Nephron (organoid): ENCODE results near the gene C3.
"Not testable (repeated sequence)": the region's sequence is repeated elsewhere in the genome, so short reads cannot be mapped to it uniquely, and the experiment has no call there.

Source experiments
- H3K27ac Mint-ChIP-seq, 3 experiments: 2 replicates each; pipeline ENCODE4 v1.8.0; 2020; ENCODE audit warnings: mixed read lengths in 3 of 3, mild to moderate bottlenecking in 2 of 3, moderate library complexity in 1 of 3
- H3K27me3 Mint-ChIP-seq: 2 replicates; pipeline ENCODE4 v1.8.0; 2021; ENCODE audit warnings: low read depth, mild to moderate bottlenecking, moderate library complexity, mixed read lengths
- H3K36me3 Mint-ChIP-seq: 2 replicates; pipeline ENCODE4 v1.8.0; 2020; ENCODE audit warnings: low read depth, mixed read lengths
- H3K4me1 Mint-ChIP-seq: 2 replicates; pipeline ENCODE4 v1.8.0; 2020; ENCODE audit warnings: mixed read lengths
- H3K4me3 Mint-ChIP-seq, 3 experiments: 2 replicates each; pipeline ENCODE4 v1.8.0; 2020; ENCODE audit warnings: mild to moderate bottlenecking in 3 of 3, mixed read lengths in 3 of 3, moderate library complexity in 2 of 3
- H3K9me3 Mint-ChIP-seq: 2 replicates; pipeline ENCODE4 v1.8.0; 2020; ENCODE audit warnings: mixed read lengths
- TF ChIP-seq, protein P1 (sequence below), 3 experiments: fragments of 200-600 bp; sonication (generic); IDR thresholded peaks; one replicate each; pipeline ENCODE4 v1.5.0; 2021; ENCODE audit warnings: antibody characterized with exemption in 3 of 3; ENCODE audit not compliant: unreplicated experiment in 3 of 3

The C3 gene

DNA sequence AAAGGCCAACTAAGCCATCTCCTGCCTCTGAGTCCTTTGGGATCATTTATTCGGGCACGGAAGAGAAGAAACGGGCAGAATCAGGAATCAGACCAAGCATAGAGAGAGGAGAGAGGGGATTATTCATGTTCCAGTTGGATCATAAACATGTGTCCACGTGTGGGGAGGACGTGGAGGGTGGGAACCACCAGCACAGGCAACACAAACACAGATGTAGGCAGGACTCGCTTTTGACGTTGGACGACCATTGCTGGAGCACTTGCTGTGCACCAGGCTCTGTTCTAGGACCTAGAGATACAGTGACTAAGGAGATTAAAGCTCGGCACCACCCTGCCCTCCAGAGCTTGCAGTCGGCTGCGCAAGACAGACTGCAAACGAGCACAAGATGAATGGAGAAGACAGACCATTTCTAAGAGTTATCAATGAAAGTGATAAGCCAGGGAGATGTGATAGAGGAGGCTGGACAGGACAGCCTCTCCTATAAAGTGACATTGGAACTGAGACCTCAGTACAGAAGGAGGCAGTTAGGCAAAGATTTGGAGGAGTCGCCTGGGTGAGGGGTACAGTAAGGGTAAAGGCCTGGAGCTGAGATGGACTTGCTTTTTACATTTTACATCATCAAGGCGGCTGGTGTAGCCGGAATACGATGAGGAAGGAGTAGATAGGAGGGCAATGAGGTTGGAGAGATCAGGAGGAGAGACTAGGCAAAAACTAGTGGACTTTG is 46.1 kb upstream of the C3 start:
- Mint-ChIP-seq H3K9me3 (no peaks in the 10 kb centered on the region), H3K36me3 (no peaks in the 10 kb centered on the region), H3K4me3 (peak overlapping the region; percentile 72 to 76 (median 74)), H3K4me1 (peaks cover 11% of the 10 kb centered on the region), H3K27ac (peak overlapping the region in 2 of 3 experiments; percentile 6 to 69), H3K27me3 (peaks cover 58% of the 10 kb centered on the region)
- TF ChIP-seq, protein P1, sequence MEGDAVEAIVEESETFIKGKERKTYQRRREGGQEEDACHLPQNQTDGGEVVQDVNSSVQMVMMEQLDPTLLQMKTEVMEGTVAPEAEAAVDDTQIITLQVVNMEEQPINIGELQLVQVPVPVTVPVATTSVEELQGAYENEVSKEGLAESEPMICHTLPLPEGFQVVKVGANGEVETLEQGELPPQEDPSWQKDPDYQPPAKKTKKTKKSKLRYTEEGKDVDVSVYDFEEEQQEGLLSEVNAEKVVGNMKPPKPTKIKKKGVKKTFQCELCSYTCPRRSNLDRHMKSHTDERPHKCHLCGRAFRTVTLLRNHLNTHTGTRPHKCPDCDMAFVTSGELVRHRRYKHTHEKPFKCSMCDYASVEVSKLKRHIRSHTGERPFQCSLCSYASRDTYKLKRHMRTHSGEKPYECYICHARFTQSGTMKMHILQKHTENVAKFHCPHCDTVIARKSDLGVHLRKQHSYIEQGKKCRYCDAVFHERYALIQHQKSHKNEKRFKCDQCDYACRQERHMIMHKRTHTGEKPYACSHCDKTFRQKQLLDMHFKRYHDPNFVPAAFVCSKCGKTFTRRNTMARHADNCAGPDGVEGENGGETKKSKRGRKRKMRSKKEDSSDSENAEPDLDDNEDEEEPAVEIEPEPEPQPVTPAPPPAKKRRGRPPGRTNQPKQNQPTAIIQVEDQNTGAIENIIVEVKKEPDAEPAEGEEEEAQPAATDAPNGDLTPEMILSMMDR (IDR thresholded peaks at IDR 0.05; ENCODE audit: unreplicated experiment in 3 of 3): no peak

DNA sequence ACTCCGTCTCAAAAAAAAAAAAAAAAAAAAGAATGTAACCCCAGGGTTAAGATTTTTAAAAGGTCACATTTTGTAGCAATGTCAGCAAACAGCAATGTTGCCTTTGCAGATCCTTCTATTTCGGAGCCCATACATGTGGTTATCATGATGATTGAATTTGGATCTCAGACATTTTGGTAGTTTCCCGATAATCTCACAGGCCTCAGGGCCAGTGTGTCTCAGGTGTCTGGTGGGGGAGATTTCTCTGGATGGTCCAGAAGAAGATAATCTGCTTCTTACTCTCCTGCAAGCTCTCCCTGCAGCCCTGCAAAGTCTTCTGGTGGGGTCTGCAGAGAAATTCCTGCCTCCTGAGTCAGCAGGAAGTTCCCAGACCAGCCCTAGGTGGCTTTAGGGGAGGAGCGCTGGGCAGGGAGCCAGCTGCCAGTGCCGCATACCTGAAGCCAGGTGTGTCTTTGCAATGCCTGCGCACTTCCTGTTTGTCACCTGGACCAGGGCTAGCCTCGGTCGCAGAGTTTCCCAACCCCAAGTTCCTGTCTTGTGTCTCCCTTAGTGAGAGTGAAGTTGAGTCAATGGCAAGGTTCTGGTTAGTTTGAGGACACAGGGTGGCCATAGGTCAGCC is 45.4 kb upstream of the C3 start:
- Mint-ChIP-seq H3K36me3 (no peaks in the 10 kb centered on the region), H3K27ac (peak overlapping the region in 2 of 3 experiments; percentile 6 to 69), H3K9me3 (no peaks in the 10 kb centered on the region), H3K27me3 (peaks cover 54% of the 10 kb centered on the region), H3K4me1 (peaks cover 11% of the 10 kb centered on the region), H3K4me3 (peak overlapping the region; percentile 72 to 76 (median 74))
- TF ChIP-seq, protein P1 (IDR thresholded peaks at IDR 0.05; ENCODE audit: unreplicated experiment in 3 of 3): no peak

DNA sequence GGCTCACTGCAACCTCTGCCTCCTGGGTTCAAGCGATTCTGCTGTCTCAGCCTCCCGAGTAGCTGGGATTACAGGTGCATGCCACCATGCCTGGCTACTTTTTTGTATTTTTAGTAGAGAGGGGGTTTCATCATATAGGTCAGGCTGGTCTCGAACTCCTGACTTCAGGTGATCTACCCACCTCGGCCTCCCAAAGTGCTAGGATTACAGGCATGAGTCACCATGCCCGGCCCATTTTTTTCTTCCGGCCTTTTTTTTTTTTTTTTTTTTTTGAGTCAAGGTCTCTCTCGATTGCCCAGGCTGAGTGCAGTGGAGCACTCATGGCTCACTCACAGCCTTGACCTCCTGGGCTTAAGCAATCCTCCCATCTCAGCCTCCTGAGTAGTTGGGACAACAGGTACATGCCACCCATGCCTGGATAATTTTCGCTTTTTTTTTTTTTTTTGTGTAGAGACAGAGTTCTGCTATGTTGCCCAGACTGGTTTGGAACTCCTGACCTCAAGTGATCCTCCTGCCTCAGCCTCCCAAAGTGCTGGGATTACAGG is 41.9 kb upstream of the C3 start:
- Mint-ChIP-seq H3K27me3 (peaks cover 28% of the 10 kb centered on the region), H3K4me1 (peaks cover 11% of the 10 kb centered on the region)
- H3K4me3 Mint-ChIP-seq, H3K27ac Mint-ChIP-seq, H3K36me3 Mint-ChIP-seq, H3K9me3 Mint-ChIP-seq: not testable (repeated sequence)

DNA sequence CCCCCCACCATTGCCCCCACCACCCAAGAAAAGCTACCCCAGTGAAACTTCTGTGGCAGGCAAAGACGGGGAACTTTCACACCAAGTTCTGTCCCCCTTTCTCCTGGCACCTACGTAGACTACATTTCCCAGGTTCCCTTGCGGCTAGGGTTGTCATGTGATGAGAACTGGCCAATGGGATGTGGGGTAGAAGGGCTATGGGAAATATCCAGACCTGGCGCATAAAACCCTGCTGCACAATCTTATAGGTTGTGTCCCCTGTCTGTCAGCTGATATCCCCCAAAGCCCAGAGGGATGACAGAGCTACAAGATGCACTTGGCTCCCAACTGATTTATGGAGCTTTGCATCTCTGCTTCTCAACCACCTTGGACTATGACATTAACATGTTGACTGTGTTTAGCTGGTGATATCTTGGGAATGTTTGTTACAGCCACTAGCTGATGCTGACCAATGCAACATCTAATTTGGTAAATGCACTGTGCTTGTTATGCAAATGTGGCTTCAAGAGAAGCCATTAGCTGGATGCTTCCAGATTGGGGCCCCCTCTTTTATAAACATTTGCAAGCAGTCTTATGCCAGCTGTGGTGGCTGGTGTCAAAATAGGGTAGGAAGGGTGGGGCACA is 40.7 kb upstream of the C3 start:
- TF ChIP-seq, protein P1 (IDR thresholded peaks at IDR 0.05; ENCODE audit: unreplicated experiment in 3 of 3): no peak
- Mint-ChIP-seq H3K27ac (no peak overlapping the region), H3K27me3 (peaks cover 16% of the 10 kb centered on the region), H3K9me3 (no peaks in the 10 kb centered on the region), H3K4me3 (no peak overlapping the region), H3K36me3 (no peaks in the 10 kb centered on the region), H3K4me1 (peaks cover 3% of the 10 kb centered on the region)

DNA sequence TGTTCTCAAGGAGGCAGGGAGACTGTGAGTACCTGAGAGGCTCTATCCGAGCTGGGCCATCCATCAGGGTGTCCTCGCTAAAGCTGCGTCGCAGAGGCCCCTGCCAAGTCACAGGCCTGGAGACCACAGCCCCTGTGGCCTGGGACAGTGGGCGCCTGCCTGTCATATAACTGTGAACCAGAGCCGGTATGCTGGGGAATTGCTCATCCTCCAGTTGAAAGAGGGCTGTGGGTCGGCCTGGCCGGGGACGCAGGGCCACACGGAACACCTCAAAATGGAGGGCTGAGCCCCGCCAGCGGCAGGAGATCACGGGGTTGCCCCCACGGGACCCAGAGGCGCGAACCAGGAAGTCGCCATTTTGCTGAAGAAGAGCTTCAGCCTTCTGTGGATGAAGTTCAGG is 40.2 kb upstream of the C3 start:
- Mint-ChIP-seq H3K4me3 (no peak overlapping the region), H3K27me3 (peaks cover 11% of the 10 kb centered on the region), H3K36me3 (no peaks in the 10 kb centered on the region), H3K27ac (no peak overlapping the region), H3K4me1 (no peaks in the 10 kb centered on the region), H3K9me3 (no peaks in the 10 kb centered on the region)
- TF ChIP-seq, protein P1 (IDR thresholded peaks at IDR 0.05; ENCODE audit: unreplicated experiment in 3 of 3): no peak

DNA sequence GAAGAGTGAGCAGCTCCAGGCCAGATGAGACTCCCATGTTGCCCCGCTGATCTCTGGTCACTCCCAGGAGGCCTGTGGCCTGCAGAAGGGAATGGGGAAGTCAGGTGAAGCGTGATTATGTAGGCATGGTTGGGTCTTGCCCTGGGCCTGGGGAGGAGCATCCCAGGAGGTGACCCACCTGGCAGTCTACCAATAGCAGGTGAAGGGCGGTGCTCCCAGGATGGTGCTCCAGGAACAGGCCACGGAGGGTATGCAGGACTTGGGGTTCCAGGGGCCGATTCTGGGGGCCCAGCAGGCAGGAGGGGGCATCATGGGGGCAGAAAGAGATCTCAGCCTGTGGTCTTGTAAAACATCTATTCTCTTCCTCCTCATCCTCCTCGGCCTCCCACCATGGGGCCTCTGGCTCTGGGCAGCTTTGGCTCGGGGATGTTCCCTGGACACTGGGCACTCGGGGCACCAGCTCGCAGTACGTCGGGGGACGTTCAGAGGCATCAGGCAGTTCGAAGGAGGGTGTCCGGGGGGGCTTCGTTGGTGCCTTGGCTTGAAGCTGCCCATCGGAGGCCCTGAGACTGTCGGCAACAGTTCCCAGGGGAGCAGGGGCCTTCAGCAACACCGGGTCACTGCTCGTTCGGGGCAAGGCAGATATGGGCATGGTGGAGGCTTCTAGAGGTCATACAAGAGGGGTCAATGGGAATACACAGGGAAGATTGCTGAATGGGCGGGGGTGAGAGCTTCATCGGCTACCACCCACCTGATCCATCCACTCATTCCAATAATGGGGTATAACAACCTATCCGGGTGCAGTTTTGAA is 34.4 kb upstream of the C3 start:
- H3K4me3 Mint-ChIP-seq: no peak overlapping the region
- peaks cover 10% of the 10 kb centered on the region for H3K27me3 Mint-ChIP-seq
- no peaks in the 10 kb centered on the region for H3K4me1 Mint-ChIP-seq
- no peaks in the 10 kb centered on the region for H3K9me3 Mint-ChIP-seq
- TF ChIP-seq, protein P1 (IDR thresholded peaks at IDR 0.05; ENCODE audit: unreplicated experiment in 3 of 3): no peak
- peaks cover 15% of the 10 kb centered on the region for H3K36me3 Mint-ChIP-seq
- H3K27ac Mint-ChIP-seq: no peak overlapping the region
